ENCODE results near the gene EIF2B4.

The EIF2B4 gene

DNA sequence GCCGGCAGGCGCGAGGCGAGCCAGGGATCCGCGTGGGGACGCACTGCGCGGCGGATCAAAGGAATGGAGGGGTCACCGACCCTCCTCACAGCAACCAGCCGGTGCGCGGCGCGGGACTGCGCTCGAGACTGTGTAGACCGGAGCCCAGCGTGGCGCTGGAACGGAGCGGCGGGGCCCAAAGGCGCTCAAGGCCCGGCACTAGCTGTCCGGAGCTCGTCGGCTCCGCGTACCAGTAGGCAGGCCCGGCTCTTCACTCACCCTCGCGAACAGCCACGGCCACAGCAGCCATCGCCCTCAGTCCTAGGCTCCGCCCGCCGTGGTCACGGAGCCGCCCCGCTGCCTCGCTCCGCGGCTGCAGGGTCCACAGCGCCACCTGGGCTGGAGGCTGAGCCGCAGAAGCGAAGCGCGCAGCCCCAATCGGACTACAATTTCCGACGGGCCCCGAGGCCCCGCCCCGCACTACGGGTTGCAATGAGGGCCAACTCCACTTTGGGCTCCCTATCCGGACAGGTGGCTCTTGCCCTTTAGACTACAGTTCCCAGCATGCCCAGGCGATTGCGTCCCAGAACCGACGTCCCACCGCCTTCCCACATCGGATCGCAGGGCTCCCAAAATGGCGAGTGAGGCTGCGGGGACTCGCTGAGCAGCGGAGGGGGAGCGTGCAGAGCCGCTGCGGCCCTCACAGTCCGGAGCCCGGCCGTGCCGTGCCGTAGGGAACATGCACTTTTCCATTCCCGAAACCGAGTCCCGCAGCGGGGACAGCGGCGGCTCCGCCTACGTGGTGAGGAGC lies at the start of gene EIF2B4, which contains the start of gene SNX17:
TSS of gene EIF2B4 (minus strand) at position 313 of the 790 bp plus-strand sequence. CDS start at position 289, 24 bp downstream.
TSS of gene SNX17 (plus strand) at position 591 of the 790 bp plus-strand sequence. CDS start at position 719, 128 bp downstream.
- peak; percentile 98 for DNase-seq

DNA sequence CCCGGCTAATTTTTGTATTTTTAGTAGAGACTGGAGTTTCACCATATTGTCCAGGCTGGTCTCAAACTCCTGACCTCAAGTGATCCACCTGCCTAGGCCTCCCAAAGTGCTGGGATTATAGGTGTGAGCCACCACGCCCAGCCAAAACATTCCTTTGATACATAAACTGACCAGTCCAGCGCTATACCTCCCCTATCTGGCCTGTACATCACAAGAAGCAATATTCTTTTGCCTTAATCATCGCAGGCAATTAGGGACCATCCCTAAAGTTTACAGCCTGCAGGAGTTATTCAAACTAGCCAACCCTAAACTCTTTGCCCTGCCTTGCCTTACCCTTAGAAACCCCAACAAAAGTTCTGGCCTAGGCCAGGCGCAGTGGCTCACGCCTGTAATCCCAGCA lies 46.0 kb upstream of the EIF2B4 start:
- no peak for DNase-seq

DNA sequence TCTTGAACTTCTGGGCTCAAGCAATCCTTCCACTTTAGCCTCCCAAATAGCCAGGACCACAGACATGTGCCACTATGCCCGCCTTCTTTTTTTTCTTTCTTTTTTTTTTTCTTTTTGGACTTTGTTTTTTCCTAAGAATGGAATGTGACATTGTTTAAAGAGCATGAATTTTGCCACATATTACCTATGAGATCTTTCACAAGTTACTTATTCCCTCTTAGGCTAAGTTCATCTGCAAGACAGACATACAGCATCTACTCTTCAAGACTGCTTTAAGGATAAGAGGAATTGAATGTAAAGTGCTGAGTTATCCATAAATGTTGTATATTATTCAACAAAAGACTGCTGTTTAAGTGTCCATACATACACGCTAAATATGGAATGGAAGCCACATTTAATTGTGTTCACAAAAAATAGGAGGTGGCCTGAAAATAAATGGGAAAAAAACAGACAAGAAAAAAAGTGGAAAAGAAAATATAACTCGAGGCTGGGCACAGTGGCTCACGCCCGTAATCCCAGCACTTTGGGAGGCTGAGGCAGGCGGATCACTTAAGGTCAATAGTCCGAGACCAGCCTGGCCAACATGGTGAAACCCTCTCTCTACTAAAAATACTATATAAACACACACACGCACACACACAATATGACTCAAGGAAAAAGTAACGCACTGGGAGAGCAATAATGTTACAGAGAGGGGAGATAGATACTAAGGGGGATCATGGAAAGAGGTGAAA lies 42.4 kb upstream of the EIF2B4 start:
- no peak for DNase-seq

DNA sequence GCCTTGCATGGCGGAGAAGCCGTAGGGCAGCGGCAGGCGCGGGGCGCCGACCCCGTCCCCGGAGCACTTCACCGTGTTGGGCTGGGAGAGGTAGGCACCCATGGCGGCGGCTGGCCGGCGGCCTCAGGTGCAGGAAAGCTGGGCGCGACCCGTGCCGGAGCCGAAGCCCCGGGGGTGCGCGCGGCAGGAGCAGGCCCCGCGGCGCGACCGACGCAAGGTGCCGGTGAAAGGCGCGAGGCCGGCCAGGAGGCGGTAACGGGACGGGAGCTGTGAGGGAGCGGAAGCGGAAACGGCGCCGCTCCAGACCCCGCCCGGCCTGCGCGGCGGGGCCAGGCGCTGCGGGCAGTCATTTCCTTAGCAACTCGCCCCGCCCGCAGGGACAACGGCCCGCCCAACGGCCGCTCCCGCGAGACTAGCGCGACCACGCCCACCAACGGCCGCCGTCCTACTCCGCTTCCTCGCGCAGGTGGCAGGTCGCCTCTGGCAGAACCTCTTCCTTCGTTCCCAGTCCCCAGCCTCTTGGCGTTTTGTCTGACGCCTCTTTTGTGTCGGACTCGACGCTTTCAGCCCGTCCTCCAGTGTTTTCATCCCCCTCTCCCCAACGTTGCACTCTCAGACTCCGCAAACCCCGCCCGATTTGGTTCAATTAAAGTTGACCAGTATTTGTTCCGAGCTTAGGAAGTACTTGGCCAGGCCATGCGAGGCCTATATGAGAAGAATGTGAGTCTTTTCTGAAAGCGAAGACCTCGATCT lies 39.4 kb upstream of the EIF2B4 start, which contains the start of gene PPM1G:
TSS of gene PPM1G (minus strand) at position 271 of the 753 bp plus-strand sequence. CDS start at position 102, 169 bp downstream.
- peak; percentile 88 for DNase-seq

DNA sequence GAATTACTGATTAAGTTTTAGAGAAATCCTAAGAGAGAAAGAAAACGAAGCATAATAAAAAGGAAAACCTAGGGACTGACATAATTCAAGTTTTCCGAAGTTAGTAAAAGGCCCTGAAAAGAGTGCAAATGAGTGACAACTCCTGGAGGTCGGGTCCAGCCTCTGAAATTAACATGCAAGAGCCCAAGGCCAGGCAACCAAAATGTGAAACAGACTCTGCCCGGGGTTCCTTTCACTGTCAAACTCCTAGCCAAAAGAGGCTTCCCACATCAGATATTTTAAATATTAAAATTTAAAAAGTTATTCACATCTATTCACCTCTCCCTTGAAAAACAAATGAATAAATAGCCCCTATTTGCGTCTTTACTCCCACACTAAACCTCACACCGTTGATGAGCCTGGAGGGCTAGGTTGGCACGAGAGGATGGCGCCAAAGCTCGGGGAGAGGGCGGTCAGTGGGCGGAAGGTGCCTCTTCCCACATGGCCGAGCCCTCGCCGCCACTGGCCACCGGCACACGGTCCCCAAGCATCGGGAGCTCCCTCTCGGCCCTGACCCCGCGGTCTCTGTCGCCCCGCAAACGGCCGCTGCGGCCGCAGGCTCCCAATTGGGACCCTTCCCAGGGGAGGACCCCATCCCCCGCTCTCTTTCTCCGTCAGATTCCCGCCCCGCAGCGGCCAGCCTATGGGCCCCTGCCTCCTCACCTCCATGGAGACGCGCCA lies 38.6 kb upstream of the EIF2B4 start:
- DNase-seq = no peak

DNA sequence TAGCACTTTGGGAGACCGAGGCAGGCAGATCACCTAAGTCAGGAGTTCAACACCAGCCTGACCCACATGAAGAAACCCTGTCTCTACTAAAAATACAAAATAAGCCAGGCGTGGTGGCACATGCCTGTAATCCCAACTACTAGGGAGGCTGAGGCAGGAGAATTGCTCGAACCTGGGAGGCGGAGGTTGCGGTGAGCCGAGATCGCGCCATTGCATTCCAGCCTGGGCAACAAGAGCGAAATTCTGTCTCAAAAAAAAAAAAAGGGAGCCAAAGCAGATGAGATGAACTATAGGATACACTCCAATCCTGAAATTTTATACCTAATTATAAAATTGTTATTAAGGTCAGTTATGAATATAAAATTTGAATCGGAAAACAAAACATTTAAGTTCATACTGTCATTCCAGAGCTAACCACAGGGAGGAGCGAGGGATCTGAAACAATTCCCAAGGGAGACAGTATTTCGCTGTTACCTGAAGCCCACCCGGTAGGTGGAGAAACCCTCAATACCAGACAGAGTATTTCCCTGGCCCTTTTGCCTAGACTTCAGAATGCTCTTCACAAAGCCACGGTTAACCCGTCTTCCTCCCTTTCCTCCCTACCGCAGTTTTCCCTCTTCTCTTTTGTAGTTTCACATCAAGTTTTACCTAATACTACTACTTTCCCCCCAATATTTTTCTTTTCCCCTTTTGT lies 37.8 kb upstream of the EIF2B4 start:
- DNase-seq = peak; percentile 31

DNA sequence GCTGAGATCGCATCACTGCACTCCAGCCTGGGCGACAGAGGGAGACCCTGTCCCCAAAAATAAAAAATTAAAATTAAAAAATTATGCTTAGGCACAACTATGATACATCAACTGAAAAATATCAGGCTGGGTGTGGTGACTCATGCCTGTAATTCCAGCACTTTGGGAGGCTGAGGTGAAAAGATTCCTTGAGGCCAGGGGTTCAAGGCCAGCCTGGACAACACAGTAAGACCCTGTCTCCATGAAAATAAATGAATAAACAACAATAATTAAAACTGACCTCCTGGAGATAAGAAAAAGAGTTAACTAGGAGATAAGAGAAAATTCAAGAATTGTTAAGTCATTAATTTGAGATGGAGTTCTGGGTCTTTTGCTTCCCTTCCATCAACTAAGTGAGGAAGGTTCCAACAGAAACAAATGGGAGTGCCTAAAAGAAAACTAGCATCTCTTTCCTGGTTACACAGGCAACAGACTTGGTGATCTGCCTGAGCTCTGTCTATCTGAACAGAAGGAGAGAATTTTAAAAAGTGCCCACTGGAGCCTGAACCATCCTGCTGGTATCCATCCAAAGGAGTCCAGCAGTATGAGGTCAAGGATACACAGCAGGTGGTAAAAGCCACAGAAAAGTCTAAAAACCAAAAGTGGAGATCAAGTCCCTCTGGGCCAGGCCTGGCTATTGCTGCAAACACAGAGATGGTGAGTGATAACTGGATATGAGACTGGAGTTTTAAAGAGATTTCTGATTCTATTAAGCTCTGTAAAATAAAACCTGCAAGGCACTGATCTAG lies 30.4 kb upstream of the EIF2B4 start:
- DNase-seq = no peak

DNA sequence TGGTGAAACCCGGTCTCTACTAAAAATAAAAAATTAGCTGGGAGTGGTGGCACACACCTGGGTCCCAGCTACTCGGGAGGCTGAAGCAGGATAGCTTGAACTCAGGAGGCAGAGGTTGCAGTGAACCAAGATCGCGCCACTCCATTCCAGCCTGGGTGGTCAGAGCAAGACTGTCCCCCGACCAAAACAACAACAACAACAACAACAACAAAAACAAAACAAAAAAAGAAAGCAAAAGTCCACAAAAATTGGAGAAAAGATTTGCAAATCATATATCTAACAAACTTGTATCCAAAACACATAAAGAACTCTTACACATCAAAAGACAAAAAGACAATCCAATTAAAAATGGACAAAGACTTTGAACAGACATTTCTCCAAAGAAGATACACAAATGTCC lies 28.8 kb upstream of the EIF2B4 start:
- DNase-seq = no peak

DNA sequence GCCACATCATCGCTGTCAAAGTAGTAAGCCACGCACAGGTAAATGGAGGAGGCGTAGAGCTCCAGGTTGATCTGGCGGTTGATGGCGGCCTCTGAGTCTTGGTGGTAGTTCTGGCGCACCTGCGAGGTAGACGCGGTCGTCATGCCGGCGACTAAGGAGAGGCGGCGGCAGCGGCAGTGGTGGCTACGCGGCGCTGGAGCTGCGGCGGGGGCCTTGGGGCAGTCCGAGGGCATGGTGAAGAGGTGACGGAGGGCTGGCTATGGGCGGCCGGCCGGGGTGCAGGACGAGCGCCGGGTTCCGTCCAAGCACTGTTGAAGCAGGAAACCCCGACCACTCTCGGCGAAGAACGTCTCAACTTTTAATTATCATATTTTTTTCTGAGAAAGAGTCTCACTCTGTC lies 23.1 kb upstream of the EIF2B4 start:
- DNase-seq = no peak

DNA sequence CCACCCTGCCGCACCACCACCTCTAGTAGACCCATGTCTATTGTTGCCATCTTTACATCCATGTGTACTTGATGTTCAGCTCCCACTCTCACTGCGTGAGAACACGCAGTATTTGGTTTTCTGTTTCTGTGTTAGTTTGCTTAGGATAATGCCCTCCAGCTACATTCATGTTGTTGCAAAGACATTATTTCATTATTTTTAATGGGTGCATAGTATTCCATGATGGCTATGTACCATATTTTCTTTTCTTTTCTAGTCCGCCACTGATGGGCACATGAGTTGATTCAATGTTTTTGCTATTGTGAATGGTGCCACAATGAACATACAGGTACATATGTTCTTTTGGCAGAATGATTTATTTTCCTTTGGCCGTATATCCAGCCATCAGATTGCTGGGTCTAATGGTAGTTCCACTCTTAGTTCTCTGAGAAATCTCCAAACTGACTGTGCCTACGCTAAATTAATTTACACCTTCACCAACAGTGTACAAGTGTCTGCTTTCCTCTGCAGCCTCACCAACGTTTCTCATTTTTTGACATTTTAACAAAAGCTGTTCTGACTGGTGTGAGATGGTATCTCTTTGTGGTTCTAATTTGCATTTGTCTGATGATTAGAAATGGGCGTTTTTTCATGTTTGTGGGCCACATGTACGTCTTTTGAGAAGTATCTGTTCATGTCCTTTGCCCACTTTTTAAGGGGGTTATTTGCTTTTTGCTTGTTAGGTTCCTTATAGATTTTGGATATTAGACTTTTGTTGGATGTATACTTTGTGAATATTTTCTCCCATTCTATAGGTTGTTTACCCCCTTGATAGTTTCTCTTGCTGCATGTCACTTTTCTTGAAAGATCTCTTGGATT lies 20.9 kb upstream of the EIF2B4 start:
- no peak for DNase-seq

DNA sequence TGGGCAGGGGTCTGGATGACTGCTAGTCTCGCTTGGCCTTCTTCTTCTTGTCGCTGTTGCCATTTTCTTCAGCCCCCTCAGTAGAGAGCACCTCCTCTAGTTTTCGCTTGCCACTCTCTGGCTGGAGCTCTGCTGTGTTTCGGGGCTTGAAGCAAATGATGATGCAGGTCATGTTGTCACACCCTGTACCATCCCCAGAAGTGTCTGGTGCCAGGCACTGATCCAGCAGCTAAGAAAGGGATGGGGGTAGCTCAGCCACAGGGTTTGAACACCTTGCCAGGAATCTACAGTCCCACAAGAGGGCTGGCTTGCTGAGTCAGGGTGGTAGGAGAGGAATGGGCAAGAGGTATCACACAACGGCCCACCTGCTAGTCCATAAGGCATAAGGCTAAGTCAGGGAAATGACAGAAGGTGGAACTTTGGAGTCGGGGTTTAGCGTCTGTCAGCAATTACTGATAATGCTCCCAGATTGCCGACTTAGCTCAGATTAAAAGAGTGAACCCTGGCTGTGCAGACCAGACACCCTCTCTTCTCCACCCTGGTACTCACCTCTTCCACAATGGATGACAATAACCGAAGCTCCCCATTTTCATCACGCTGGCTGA lies 11.5 kb upstream of the EIF2B4 start:
- DNase-seq = no peak

DNA sequence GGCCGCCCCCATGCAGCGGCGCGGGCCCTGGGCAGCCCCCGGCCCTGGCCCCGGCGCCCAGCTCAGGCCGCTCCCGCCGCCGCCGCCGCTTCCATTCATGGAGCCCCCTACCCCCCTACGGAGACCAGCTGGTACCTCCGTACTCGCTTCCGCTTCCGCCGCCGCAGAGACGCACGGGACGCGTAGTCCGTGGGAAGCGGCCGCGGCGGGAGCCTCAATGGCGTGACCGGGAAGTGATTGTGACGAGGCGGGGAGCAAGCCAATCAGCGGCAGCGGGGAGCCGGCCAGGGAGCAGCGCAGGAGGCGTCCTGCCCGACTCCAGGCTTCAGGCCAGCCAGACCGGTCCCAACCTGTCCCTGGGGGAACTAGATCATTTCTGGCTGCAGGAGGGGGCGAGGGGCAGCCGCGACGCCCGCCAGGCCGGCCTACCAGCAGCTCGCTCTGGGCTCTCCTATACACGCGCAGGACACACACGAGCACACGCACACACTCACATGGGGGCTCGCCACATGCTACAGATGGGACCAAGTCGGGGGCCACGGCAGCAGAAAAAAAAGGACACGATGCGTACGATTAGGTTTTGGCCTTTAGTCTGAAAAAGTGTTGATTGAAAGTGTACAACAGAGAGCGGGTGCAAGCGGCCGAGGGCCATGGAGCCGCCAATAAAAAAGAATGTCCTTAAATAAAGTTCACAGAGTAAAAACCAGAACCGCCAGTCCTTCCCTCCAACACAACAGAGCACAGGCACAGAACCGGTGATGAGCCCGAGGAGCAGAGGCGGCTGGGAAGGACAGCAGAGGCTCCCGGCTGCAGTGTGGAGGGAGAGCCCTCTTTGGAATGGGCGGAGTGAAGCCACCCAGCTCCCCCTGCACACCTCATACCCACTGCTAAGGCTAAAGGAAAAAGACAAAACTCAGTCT lies 10.7 kb upstream of the EIF2B4 start, which contains the start of gene ZNF513:
TSS of gene ZNF513 (minus strand) at position 109 of the 920 bp plus-strand sequence. CDS start 208 bp downstream, outside the sequence.
- peak; percentile 86 for DNase-seq

DNA sequence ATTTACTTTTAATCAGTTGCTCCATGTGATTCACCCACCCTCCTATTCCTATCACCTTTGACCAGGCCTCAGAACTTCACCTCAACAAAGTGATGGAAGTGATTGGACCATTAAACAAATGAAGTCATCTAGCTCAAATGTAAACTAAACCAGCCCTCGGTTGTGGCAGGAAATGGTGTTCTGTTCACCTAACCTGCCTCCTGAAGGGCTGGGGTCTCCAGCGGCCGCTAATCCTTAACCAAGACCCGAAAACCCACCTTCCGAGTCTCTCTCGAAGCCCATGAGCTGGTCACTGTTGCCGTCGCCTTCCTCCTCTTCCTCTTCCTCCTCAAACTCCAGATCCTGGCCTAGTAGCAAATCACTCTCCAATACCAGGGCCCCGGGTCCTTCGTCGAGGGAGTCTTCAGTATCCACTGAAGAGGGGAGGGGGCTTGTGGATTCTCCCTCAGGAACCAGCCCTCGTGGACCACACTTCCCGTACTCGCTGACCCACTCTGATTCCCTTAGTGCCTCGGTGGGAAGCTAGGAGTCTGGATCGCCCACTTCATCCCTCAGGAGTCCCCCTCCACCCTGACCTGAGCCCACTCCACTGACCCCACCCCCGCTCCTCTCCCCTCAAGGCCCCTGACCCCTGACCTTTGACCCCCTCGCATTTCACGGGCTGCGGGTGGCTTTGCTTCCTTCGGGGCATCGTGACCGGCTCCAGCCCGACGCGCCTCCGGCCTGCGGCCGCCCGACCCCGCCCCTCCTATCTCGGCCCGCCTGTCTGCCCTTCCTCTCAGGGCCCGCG lies 9.9 kb upstream of the EIF2B4 start:
- DNase-seq = no peak

DNA sequence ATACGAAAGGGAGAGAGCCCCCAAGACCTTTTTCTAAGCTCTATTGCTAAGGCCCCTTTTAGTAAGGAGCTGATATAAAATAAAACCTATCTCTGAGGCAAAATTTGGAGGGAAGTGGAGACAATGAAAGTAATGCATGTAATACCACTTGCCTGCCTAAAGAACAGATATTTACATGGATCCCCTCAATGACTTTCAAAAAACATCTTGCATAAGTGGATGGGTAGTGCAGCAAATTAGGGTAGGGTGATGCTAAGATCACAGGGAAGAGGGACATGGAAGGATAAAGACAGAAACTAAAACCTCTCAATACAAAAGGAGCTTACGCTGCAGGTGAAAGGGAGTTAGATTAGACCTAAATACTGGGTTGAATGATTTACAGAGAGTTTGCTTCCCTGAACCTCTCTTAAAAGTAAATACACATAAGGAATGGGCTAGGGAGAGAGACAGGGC lies 9.3 kb upstream of the EIF2B4 start:
- no peak for DNase-seq

DNA sequence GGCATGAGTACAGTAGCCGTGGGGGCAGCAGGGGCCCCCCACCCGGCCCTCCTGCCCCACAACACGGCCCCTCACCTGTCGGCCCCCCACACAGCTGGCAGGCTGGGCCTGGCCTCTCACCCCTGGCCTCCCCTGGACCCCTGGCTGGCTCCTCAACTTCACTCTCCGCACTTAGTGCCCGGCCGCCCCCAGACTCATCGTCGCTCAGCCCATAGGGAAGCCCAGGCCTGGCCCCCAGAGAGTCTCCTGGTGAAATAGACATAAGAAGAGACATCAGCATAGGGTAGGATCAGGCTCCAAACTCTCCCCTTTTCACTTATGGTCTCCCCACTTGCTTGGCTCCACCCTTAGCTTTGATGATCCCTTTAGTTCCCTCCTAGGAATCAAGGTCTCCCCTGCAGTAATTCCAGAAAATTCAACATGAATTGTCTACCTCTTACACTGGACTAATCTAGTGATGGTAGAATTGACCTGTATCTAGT lies 8.7 kb upstream of the EIF2B4 start:
- DNase-seq = no peak

DNA sequence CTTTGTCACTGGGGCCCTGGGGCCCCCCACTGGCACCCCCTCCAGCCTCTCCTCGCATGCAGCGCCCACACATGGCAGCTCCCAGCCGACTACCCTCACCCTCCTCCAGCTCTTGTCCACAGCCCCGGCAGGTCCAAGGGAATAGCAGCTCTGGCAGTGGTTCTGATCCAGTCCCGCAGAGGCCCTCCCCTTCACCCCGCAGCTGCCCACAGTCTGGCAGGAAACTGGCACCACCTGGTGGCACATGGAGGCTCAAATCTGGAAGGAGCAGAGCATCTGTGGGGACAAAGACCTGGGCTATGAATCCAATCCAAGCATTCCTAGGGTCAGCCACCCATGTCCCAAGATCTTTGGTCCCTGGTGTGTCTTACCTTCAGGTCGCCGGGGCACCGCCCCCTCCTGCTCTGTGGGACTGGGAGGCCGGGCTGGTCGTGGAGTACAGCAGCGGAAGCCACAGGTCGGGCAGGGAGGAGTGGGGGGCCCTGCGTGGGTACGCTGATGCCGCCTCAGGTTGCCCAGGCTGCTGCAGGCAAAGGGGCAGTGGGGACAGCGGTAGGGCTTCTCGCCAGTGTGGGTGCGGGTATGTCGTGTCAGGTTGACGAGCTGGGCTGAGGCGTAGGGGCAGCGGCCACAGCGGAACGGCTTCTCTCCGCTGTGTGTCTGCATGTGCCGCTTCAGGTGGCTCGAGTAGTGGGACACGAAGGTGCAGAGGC lies 8.1 kb upstream of the EIF2B4 start:
- peak; percentile 21 for DNase-seq

Measured in kidney glomerular epithelial cell (primary cell).